NB4 (cell line): ENCODE measurements around the gene RASD1.

Source experiments
- CTCF ChIP-seq: IDR thresholded peaks from one replicate; pipeline ENCODE4 v1.5.1; 2012; ENCODE audit warnings: low read depth, low read length
- MYC ChIP-seq: IDR thresholded peaks from 2 replicates; pipeline ENCODE4 v1.6.1; 2011; ENCODE audit warnings: low read depth, low read length
- POLR2A ChIP-seq: IDR thresholded peaks from 2 replicates; pipeline ENCODE4 v1.6.1; 2011; ENCODE audit warnings: mild to moderate bottlenecking; ENCODE audit not compliant: insufficient read length; ENCODE audit errors: extremely low read depth
- TF ChIP-seq, protein P1 (sequence below): IDR thresholded peaks from 2 replicates; pipeline ENCODE4 v1.6.1; 2011; ENCODE audit warnings: low read depth, low read length

- TF ChIP-seq CTCF = no peak
- TF ChIP-seq POLR2A = no peak
- TF ChIP-seq, protein P1, sequence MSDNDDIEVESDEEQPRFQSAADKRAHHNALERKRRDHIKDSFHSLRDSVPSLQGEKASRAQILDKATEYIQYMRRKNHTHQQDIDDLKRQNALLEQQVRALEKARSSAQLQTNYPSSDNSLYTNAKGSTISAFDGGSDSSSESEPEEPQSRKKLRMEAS = no peak
- no peak for TF ChIP-seq MYC
Measured at GRCh38 chr17:17455173-17455572, 41.0 kb downstream of the RASD1 start.
